ENCODE results near the gene MYG1. TPM values are rescaled to one million over a fixed set of nuclear protein-coding genes. Genes with fewer than 3 reads are reported as not detected.

Gene MYG1
- total RNA-seq, 2 experiments from 2014 or later = 53.4 to 64.9 TPM

GRCh38 chr12:53334822-53335221, 35.3 kb downstream of the MYG1 start:
- no peak overlapping the region for H3K27ac ChIP-seq (ENCODE audit: low read depth, low read length, poor library complexity, severe bottlenecking)
- H3K79me2 ChIP-seq (ENCODE audit: insufficient read depth, low read depth, low read length) = no peaks in the 10 kb centered on the region
- no peaks in the 10 kb centered on the region for H3K4me1 ChIP-seq (ENCODE audit: insufficient read depth, low read length, poor library complexity, severe bottlenecking)
- H3K4me3 ChIP-seq (ENCODE audit: low read depth, low read length, poor library complexity, severe bottlenecking) = no peak overlapping the region
- no peaks in the 10 kb centered on the region for H3K9me2 ChIP-seq (ENCODE audit: insufficient read depth, low read length)
- no peak for DNase-seq (ENCODE audit: low spot score)
- intact Hi-C loops (cut with micrococcal nuclease; ENCODE audit: unreplicated experiment) = no loop called here
- POLR2A ChIA-PET = interaction anchor here (0.8 to 1.0 kb wide), 2 partner anchors 11 to 45 kb away, joined by 3 to 4 read pairs; partner anchors contain the start of gene SP1
- no peaks in the 10 kb centered on the region for H4K20me1 ChIP-seq (ENCODE audit: insufficient read depth, low read length)
- no TSS peak for BruUV-seq (replicated peaks)
- no peaks in the 10 kb centered on the region for H3K36me3 ChIP-seq (ENCODE audit: insufficient read depth, low read length)
- H3K9me3 ChIP-seq (ENCODE audit: low read length) = no peaks in the 10 kb centered on the region
- CTCF ChIA-PET (ENCODE audit: unreplicated experiment) = no interaction called here
- no peak overlapping the region for H2AFZ ChIP-seq (ENCODE audit: low read length)
- H3K4me2 ChIP-seq (ENCODE audit: low read length) = no peak overlapping the region
- TF ChIP-seq EZH2phosphoT487 (IDR thresholded peaks at IDR 0.05; ENCODE audit: borderline replicate concordance, low read depth, low read length) = no peak
- no peak for TF ChIP-seq CTCF (conservative IDR thresholded peaks at IDR 0.05; ENCODE audit: low read length)

GRCh38 chr12:53336181-53336681, 36.7 kb downstream of the MYG1 start, which contains the start of gene SP7:
TSS of gene SP7 (minus strand) at chr12:53336354. CDS start at chr12:53335646, 708 bp downstream.
- no TSS peak for BruUV-seq (replicated peaks)
- CTCF ChIA-PET (ENCODE audit: unreplicated experiment) = interaction anchor here (1.0 kb wide), 1 partner anchor 9 kb away, joined by 3 read pairs; no protein-coding TSS in a partner anchor
- H3K27ac ChIP-seq (ENCODE audit: low read depth, low read length, poor library complexity, severe bottlenecking) = no peak within 1 kb of the TSS

More at GRCh38 chr12:53336181-53336681, 36.7 kb downstream of the MYG1 start, which contains the start of gene SP7:
- Histone ChIP-seq H3K36me3 (ENCODE audit: insufficient read depth, low read length) (no peaks in the 10 kb centered on the region), H2AFZ (ENCODE audit: low read length) (no peak within 1 kb of the TSS), H3K4me1 (ENCODE audit: insufficient read depth, low read length, poor library complexity, severe bottlenecking) (no peaks in the 10 kb centered on the region), H3K9me2 (ENCODE audit: insufficient read depth, low read length) (no peaks in the 10 kb centered on the region), H3K4me3 (ENCODE audit: low read depth, low read length, poor library complexity, severe bottlenecking) (no peak within 1 kb of the TSS), H3K79me2 (ENCODE audit: insufficient read depth, low read depth, low read length) (no peaks in the 10 kb centered on the region), H4K20me1 (ENCODE audit: insufficient read depth, low read length) (no peaks in the 10 kb centered on the region), H3K9me3 (ENCODE audit: low read length) (no peaks in the 10 kb centered on the region), H3K4me2 (ENCODE audit: low read length) (no peak within 1 kb of the TSS)
- TF ChIP-seq EZH2phosphoT487 (IDR thresholded peaks at IDR 0.05; ENCODE audit: borderline replicate concordance, low read depth, low read length) (no peak), CTCF (conservative IDR thresholded peaks at IDR 0.05; ENCODE audit: low read length) (no peak)
- intact Hi-C loops (cut with micrococcal nuclease; ENCODE audit: unreplicated experiment) = no loop called here
- no peak for DNase-seq (ENCODE audit: low spot score)
- POLR2A ChIA-PET = interaction anchor here (0.6 kb wide), 1 partner anchor 52 kb away, joined by 3 read pairs; no protein-coding TSS in a partner anchor

All from OCI-LY7 (cell line).